ENCODE measurements around the gene FHL2. TPM values are rescaled to one million over a fixed set of nuclear protein-coding genes. Genes with fewer than 3 reads are reported as not detected.

The FHL2 gene
- polyA plus RNA-seq, 1 donor (not counting 4 experiments of a cell fraction or from before 2014, with no cell fraction given), result 132 TPM

GRCh38 chr2:105334211-105334610 is 64.6 kb downstream of the FHL2 start:
- Histone ChIP-seq H4K20me1 (ENCODE audit: control insufficient read depth, extremely low read depth, insufficient read depth, low read length) (no peaks in the 10 kb centered on the region), H3K9ac (ENCODE audit: control insufficient read depth, extremely low read depth, insufficient read depth, low read length) (no peak overlapping the region), H3K9me3 (ENCODE audit: control insufficient read depth, low read depth, low read length) (no peaks in the 10 kb centered on the region), H3K27me3 (ENCODE audit: control insufficient read depth, extremely low read depth, insufficient read depth, low read length) (no peaks in the 10 kb centered on the region), H3K4me3 (ENCODE audit: control insufficient read depth in 2 of 3, extremely low read depth in 1 of 3, insufficient read depth in 2 of 3, low read depth in 1 of 3, low read length in 3 of 3) (no peak overlapping the region), H3K79me2 (ENCODE audit: control insufficient read depth, insufficient read depth, low read length) (peaks cover 30% of the 10 kb centered on the region), H3K36me3 (ENCODE audit: control insufficient read depth in 2 of 2, extremely low read depth in 1 of 2, insufficient read depth in 2 of 2, low read length in 2 of 2) (no peaks in the 10 kb centered on the region), H3K4me1 (ENCODE audit: control insufficient read depth, extremely low read depth, insufficient read depth, low read length) (peaks cover 24% of the 10 kb centered on the region), H3K9me1 (ENCODE audit: control insufficient read depth, extremely low read depth, insufficient read depth, low read length) (no peaks in the 10 kb centered on the region), H3K27ac (ENCODE audit: control insufficient read depth, insufficient read depth, low read length) (no peak overlapping the region), H3K4me2 (ENCODE audit: control insufficient read depth, extremely low read depth, insufficient read depth, low read depth, low read length) (no peak overlapping the region), H2AFZ (ENCODE audit: control insufficient read depth, low read length) (no peak overlapping the region)
- FAIRE-seq (no peak), DNase-seq (ENCODE audit: low read depth, low spot score) (no peak)
- dilution Hi-C loops (cut with MboI; ENCODE audit: extremely low pct_ligation_motif_present, low sequenced_read_pairs), result no loop called here
- TF ChIP-seq CTCF (optimal IDR thresholded peaks at IDR 0.05 in 1 of 3, IDR thresholded peaks at IDR 0.05 in 1 of 3, conservative IDR thresholded peaks at IDR 0.05 in 1 of 3; ENCODE audit: extremely low read depth in 1 of 3, insufficient read depth in 2 of 3, low read length in 3 of 3) (no peak), EZH2 (IDR thresholded peaks at IDR 0.05; ENCODE audit: low read length) (no peak)

GRCh38 chr2:105330681-105331375 is 68.0 kb downstream of the FHL2 start:
- no peaks in the 10 kb centered on the region for H3K36me3 ChIP-seq (ENCODE audit: control insufficient read depth in 2 of 2, extremely low read depth in 1 of 2, insufficient read depth in 2 of 2, low read length in 2 of 2)
- dilution Hi-C loops (cut with MboI; ENCODE audit: extremely low pct_ligation_motif_present, low sequenced_read_pairs), result no loop called here
- TF ChIP-seq EZH2 (IDR thresholded peaks at IDR 0.05; ENCODE audit: low read length), result no peak
- TF ChIP-seq CTCF (optimal IDR thresholded peaks at IDR 0.05 in 1 of 3, IDR thresholded peaks at IDR 0.05 in 1 of 3, conservative IDR thresholded peaks at IDR 0.05 in 1 of 3; ENCODE audit: extremely low read depth in 1 of 3, insufficient read depth in 2 of 3, low read length in 3 of 3), result no peak
- no peak overlapping the region for H2AFZ ChIP-seq (ENCODE audit: control insufficient read depth, low read length)
- peak overlapping the region; percentile 83 for H3K4me2 ChIP-seq (ENCODE audit: control insufficient read depth, extremely low read depth, insufficient read depth, low read depth, low read length)
- H3K9me3 ChIP-seq (ENCODE audit: control insufficient read depth, low read depth, low read length), result no peaks in the 10 kb centered on the region
- H3K9me1 ChIP-seq (ENCODE audit: control insufficient read depth, extremely low read depth, insufficient read depth, low read length), result no peaks in the 10 kb centered on the region
- H3K4me3 ChIP-seq (ENCODE audit: control insufficient read depth in 2 of 3, extremely low read depth in 1 of 3, insufficient read depth in 2 of 3, low read depth in 1 of 3, low read length in 3 of 3), result no peak overlapping the region
- H3K4me1 ChIP-seq (ENCODE audit: control insufficient read depth, extremely low read depth, insufficient read depth, low read length), result peaks cover 26% of the 10 kb centered on the region
- H3K79me2 ChIP-seq (ENCODE audit: control insufficient read depth, insufficient read depth, low read length), result peaks cover 29% of the 10 kb centered on the region
- peak; percentile 26 for FAIRE-seq
- no peaks in the 10 kb centered on the region for H3K27me3 ChIP-seq (ENCODE audit: control insufficient read depth, extremely low read depth, insufficient read depth, low read length)
- H4K20me1 ChIP-seq (ENCODE audit: control insufficient read depth, extremely low read depth, insufficient read depth, low read length), result peaks cover 3% of the 10 kb centered on the region
- H3K27ac ChIP-seq (ENCODE audit: control insufficient read depth, insufficient read depth, low read length), result no peak overlapping the region
- no peak overlapping the region for H3K9ac ChIP-seq (ENCODE audit: control insufficient read depth, extremely low read depth, insufficient read depth, low read length)
- DNase-seq (ENCODE audit: low read depth, low spot score), result no peak
